ENCODE results near the gene METTL16.

- TF ChIP-seq EZH2 (IDR thresholded peaks at IDR 0.05; ENCODE audit: low read length) = no peak
- TF ChIP-seq, protein P1, sequence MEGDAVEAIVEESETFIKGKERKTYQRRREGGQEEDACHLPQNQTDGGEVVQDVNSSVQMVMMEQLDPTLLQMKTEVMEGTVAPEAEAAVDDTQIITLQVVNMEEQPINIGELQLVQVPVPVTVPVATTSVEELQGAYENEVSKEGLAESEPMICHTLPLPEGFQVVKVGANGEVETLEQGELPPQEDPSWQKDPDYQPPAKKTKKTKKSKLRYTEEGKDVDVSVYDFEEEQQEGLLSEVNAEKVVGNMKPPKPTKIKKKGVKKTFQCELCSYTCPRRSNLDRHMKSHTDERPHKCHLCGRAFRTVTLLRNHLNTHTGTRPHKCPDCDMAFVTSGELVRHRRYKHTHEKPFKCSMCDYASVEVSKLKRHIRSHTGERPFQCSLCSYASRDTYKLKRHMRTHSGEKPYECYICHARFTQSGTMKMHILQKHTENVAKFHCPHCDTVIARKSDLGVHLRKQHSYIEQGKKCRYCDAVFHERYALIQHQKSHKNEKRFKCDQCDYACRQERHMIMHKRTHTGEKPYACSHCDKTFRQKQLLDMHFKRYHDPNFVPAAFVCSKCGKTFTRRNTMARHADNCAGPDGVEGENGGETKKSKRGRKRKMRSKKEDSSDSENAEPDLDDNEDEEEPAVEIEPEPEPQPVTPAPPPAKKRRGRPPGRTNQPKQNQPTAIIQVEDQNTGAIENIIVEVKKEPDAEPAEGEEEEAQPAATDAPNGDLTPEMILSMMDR (optimal IDR thresholded peaks at IDR 0.05 in 1 of 3, IDR thresholded peaks at IDR 0.05 in 1 of 3, conservative IDR thresholded peaks at IDR 0.05 in 1 of 3; ENCODE audit: extremely low read depth in 1 of 3, insufficient read depth in 2 of 3, low read length in 3 of 3) = no peak
Observed at GRCh38 chr17:2372180-2372579, 139.5 kb downstream of the METTL16 start.
